GM19193 (cell line): ENCODE data around the gene OR6V1.

Experiments used
- POLR2A ChIP-seq: IDR thresholded peaks from 4 replicates; pipeline ENCODE4 v1.6.1; 2011; ENCODE audit not compliant: insufficient read depth, insufficient read length; ENCODE audit errors: extremely low read depth

The OR6V1 gene

DNA sequence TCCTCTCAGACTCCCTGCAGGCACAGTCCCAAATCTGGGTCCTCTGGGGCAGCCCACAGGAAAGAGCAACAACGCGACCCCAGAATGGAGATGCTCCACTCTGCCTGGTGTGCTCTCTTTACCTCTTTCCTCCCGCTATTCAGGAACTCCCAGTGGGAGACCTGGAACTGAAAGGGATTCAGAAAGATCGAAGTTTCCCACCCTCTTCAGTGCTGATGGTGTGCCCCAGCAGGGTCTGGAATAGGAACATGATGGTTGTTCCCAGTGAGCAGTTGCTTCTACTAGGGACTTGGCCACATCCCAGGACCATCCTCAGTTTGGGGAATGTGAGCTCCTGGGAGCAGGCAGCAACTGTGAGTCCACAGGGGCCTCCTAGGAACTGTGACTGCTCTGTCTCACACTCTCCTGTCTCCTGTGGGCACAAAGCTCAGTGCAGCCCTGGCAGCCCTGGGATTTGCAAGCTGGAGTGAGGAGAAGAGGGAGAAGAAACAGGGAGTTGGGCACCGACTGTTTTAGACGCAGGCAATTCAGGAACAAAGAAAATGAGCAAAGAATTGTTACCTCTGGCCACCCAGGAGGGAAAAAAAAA lies 17.9 kb downstream of the OR6V1 start:
- no peak for TF ChIP-seq POLR2A

DNA sequence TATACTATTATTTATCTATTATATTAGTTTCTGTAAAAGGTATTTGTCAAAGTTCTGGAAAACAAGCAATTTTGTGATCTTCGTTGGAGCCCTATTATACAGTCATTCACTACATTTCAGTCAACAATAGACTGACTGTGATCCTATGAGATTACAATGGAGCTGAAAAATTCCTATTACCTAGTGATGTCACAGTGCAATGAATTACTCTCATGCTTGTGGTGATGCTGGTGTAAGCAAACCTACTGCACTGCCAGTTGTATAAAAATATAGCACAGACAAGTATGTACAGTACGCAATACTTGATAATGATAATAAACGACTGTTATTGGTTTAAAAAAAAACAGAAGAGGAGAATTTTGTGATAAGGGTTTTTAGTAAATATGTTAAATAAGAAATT lies 21.4 kb downstream of the OR6V1 start:
- no peak for TF ChIP-seq POLR2A

DNA sequence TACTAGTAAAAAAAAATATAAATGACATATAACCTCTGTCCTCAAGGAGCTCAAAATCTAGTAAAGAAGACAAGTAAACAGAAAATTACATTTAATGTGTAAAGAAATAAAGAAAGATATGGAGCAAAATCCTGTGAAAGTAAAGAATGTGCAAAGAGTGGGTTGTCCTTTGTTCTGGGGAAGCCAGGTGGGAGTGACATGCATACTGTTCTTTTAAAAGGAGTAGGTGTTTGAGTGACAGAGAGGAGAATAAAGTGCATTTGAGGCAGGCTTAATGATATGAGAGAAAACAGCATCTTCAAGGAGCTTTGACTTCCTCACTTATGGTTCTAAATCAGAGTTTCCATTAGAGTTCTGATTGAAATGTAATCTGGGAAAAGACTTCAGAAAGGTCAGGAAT lies 22.0 kb downstream of the OR6V1 start:
- TF ChIP-seq POLR2A: no peak

DNA sequence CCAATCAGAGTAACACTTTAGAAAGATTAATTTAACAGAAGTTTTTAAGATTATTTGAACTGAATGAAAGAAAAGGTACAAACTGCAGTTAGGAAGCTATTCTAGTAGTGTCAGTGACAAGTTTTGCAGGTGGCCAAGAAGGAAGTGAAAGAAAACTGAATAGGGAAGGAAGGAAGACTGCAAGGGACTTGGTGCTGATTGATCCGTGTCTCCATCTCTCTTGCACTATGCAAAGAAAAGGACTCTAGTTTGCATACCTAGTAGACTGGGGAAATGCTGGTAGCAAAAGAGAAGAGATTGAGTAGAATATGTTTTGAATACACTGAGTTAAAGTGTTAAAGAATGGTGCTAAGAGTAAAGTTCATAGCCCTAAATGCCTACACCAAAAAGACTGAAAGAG lies 33.0 kb downstream of the OR6V1 start:
- TF ChIP-seq POLR2A: no peak

DNA sequence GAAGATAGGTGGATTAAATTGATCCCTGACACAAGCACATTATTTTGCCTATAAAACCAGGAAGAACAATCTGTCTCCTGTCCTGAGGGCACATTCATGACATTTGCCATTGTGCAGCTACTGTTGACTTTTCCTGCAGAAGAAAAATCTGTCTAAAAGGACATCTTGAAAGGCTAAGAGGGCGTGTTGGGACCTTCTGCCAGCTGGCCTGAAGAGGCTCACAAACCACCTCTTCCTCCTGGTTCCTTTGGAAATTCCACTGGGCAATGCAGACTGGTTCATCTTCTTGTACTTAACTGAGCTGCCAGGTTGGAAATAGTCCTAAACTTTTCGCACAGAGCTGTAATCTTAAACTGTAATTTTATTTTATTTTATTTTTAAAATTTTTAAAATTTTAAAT lies 44.0 kb downstream of the OR6V1 start:
- no peak for TF ChIP-seq POLR2A
